ENCODE results near the gene PAXIP1. TPM values are rescaled to one million over a fixed set of nuclear protein-coding genes. Genes with fewer than 3 reads are reported as not detected.
"Not testable (repeated sequence)": the region's sequence is repeated elsewhere in the genome, so short reads cannot be mapped to it uniquely, and the experiment has no call there.

Gene PAXIP1
- total RNA-seq, 1 donor from 2014 or later = 27.7 TPM

DNA sequence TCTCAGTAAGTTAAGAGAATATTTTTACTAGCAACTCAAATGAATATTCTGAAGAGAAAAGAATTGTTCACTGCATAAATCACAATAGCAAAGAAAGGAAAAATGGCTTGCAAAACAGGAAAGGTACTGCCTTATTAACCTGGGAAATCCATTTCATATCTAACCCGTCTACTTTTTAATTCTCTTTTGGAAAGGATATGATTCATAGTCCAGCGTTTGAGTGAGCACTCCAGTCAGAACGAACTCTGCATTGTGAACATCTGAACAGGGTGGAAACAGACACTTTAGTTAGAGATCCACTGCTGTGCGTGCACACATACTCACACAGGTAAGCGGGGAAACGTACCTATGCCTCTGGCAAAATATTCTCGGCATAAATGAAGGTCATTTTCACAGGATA lies 56.8 kb downstream of the PAXIP1 start:
- H3K36me3 Mint-ChIP-seq (ENCODE audit: insufficient read depth) = peaks cover 27% of the 10 kb centered on the region
- H3K9me3 Mint-ChIP-seq (ENCODE audit: low read depth) = no peaks in the 10 kb centered on the region
- TF ChIP-seq, protein P1, sequence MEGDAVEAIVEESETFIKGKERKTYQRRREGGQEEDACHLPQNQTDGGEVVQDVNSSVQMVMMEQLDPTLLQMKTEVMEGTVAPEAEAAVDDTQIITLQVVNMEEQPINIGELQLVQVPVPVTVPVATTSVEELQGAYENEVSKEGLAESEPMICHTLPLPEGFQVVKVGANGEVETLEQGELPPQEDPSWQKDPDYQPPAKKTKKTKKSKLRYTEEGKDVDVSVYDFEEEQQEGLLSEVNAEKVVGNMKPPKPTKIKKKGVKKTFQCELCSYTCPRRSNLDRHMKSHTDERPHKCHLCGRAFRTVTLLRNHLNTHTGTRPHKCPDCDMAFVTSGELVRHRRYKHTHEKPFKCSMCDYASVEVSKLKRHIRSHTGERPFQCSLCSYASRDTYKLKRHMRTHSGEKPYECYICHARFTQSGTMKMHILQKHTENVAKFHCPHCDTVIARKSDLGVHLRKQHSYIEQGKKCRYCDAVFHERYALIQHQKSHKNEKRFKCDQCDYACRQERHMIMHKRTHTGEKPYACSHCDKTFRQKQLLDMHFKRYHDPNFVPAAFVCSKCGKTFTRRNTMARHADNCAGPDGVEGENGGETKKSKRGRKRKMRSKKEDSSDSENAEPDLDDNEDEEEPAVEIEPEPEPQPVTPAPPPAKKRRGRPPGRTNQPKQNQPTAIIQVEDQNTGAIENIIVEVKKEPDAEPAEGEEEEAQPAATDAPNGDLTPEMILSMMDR (IDR thresholded peaks at IDR 0.05; ENCODE audit: unreplicated experiment) = no peak
- no peak overlapping the region for H3K4me3 Mint-ChIP-seq (ENCODE audit: low read depth)
- no peaks in the 10 kb centered on the region for H3K27me3 Mint-ChIP-seq
- no peak overlapping the region for H3K27ac Mint-ChIP-seq
- DNase-seq (ENCODE audit: low spot score, unreplicated experiment) = no peak
- no peaks in the 10 kb centered on the region for H3K4me1 Mint-ChIP-seq (ENCODE audit: low read depth)

DNA sequence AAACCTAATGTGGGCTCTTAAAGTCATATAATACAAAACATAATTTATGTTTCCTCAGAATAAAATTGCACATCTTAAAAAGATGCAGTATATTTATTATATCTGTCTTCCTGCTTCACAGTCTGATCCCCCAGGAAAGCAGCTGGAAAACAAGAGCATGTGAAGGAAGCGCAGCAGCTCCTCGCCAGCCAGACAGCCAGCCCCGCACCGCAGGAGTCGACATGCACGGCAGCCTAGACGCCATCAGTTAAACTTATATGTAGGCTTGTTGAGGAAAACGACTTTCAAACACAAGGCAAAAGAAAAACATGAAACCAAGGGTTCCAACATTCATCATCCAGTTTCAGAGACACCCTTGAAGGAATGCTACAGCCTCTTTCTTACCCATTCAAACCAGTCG lies 59.0 kb downstream of the PAXIP1 start:
- no peaks in the 10 kb centered on the region for H3K9me3 Mint-ChIP-seq (ENCODE audit: low read depth)

DNA sequence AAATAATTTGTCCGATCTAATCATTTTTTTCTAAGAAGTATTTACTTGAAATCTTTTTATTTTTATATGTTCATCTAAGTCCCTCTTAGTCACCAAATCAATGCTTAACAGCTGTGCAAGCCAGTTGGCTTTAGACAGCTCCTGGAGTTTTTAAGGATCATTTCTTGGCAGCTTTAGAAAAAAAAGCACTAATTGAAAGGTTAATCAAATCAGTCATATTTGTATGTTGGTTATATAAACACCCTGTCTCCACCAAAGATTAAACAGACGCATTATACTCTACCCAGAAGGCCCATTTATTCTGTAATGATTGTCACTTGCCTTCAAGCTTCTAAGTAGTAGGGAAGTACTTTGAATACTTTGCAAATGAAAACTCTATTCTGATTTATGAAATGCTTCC lies 60.2 kb downstream of the PAXIP1 start:
- DNase-seq (ENCODE audit: low spot score, unreplicated experiment) = no peak
- Mint-ChIP-seq H3K4me3 (ENCODE audit: low read depth) (no peak overlapping the region), H3K27ac (no peak overlapping the region), H3K4me1 (ENCODE audit: low read depth) (no peaks in the 10 kb centered on the region), H3K36me3 (ENCODE audit: insufficient read depth) (peaks cover 25% of the 10 kb centered on the region), H3K9me3 (ENCODE audit: low read depth) (no peaks in the 10 kb centered on the region), H3K27me3 (no peaks in the 10 kb centered on the region)
- TF ChIP-seq, protein P1 (IDR thresholded peaks at IDR 0.05; ENCODE audit: unreplicated experiment) = no peak

More for the DNA sequence above, 59.0 kb downstream of the PAXIP1 start:
- Mint-ChIP-seq H3K27me3 (no peaks in the 10 kb centered on the region), H3K36me3 (ENCODE audit: insufficient read depth) (peaks cover 29% of the 10 kb centered on the region), H3K4me3 (ENCODE audit: low read depth) (no peak overlapping the region), H3K4me1 (ENCODE audit: low read depth) (no peaks in the 10 kb centered on the region), H3K27ac (peak overlapping the region; percentile 42)
- no peak for DNase-seq (ENCODE audit: low spot score, unreplicated experiment)
- TF ChIP-seq, protein P1 (IDR thresholded peaks at IDR 0.05; ENCODE audit: unreplicated experiment) = no peak

DNA sequence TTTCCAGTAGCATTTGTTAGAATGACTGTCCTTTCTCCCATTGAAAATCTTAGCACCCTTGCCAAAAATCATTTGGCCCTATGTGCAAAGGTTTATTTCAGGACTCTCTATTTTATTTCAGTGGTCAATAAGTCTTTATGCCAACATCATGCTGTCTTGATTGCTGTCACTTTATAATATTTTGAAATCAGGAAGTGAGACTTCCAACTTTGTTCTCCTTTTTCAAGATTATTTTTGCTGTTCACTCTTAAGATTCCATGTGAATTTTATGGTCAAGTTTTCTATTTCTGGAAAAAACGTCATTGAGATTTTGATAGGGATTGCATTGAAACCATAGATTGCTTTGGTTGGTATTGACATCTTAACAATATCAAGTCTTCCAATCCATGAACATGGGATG lies 65.1 kb downstream of the PAXIP1 start:
- Mint-ChIP-seq H3K27me3 (no peaks in the 10 kb centered on the region), H3K4me1 (ENCODE audit: low read depth) (no peaks in the 10 kb centered on the region), H3K9me3 (ENCODE audit: low read depth) (peaks cover 23% of the 10 kb centered on the region), H3K4me3 (ENCODE audit: low read depth) (no peak overlapping the region), H3K27ac (no peak overlapping the region), H3K36me3 (ENCODE audit: insufficient read depth) (peaks cover 26% of the 10 kb centered on the region)
- TF ChIP-seq, protein P1 (IDR thresholded peaks at IDR 0.05; ENCODE audit: unreplicated experiment) = no peak
- DNase-seq (ENCODE audit: low spot score, unreplicated experiment) = no peak

DNA sequence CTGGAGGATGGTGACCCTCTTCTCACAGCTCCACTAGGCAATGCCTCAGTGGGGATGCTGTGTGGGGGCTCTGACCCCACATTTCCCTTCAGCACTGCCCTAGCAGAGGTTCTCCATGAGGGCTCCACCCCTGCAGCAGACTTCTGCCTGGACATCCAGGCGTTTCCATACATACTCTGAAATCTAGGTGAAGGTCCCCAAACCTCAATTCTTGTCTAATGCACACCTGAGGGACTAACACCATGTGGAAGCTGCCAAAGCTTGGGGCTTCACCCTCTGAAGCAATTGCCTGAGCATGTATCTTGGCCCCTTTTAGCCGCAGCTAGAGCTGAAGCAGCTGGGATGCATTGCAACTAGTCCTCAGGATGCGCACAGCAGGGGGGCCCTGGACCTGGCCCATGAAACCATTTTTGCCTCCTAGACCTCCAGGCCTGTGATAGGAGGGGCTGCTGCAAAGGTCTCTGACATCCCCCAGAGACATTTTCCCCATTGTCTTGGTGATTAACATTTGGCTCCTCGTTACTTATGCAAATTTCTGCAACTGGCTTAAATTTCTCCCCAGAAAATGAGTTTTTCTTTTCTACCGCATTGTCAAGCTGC lies 68.5 kb downstream of the PAXIP1 start:
- H3K27ac Mint-ChIP-seq; H3K27me3 Mint-ChIP-seq; DNase-seq (ENCODE audit: low spot score, unreplicated experiment); H3K4me3 Mint-ChIP-seq (ENCODE audit: low read depth); H3K4me1 Mint-ChIP-seq (ENCODE audit: low read depth): not testable (repeated sequence)
- H3K9me3 Mint-ChIP-seq (ENCODE audit: low read depth) = peaks cover 23% of the 10 kb centered on the region
- peaks cover 13% of the 10 kb centered on the region for H3K36me3 Mint-ChIP-seq (ENCODE audit: insufficient read depth)

DNA sequence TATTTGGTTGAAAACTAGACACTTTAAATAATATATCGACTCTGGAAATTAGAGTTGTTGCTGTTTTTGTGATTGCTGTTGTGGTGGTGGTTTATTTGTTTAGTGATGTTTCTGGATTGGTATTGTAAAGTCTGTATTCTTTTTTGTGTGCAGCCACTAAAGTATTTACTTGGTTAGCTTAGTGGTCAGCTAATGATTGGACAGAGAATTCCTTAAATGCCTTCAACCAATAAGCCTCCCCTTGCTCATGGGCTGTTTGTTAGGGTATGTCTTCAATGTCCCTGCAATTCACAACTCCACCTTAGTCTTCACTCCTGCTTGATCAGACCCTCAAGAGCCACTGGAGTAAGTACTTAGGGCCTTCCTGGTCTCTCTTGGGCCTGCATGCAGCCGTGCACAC lies 71.0 kb downstream of the PAXIP1 start:
- DNase-seq (ENCODE audit: low spot score, unreplicated experiment) = no peak
- Mint-ChIP-seq H3K9me3 (ENCODE audit: low read depth) (peaks cover 23% of the 10 kb centered on the region), H3K36me3 (ENCODE audit: insufficient read depth) (peaks cover 13% of the 10 kb centered on the region), H3K27me3 (peaks cover 10% of the 10 kb centered on the region), H3K4me3 (ENCODE audit: low read depth) (no peak overlapping the region), H3K4me1 (ENCODE audit: low read depth) (peaks cover 7% of the 10 kb centered on the region), H3K27ac (no peak overlapping the region)
- TF ChIP-seq, protein P1 (IDR thresholded peaks at IDR 0.05; ENCODE audit: unreplicated experiment) = no peak
